ENCODE measurements around the gene LAMA3.

LAMA3 gene

GRCh38 chr18:23983112-23983511, 293.9 kb downstream of the LAMA3 start:
- Histone ChIP-seq H3K9me3 (ENCODE audit: insufficient read depth, low read depth, low read length) (no peaks in the 10 kb centered on the region), H3K36me3 (ENCODE audit: insufficient read depth, low read length) (no peaks in the 10 kb centered on the region), H3K9me2 (replicated peaks; ENCODE audit: low read depth, low read length) (no peaks in the 10 kb centered on the region), H3F3A (ENCODE audit: low read depth) (no peaks in the 10 kb centered on the region), H3K79me2 (ENCODE audit: insufficient read depth, low read length) (no peaks in the 10 kb centered on the region), H3K4me2 (ENCODE audit: low read depth, low read length, poor library complexity, severe bottlenecking) (no peak overlapping the region), H3K4me1 (ENCODE audit: insufficient read depth, low read length, poor library complexity, severe bottlenecking) (no peaks in the 10 kb centered on the region), H3K27me3 (ENCODE audit: insufficient read depth, low read length, poor library complexity, severe bottlenecking) (no peaks in the 10 kb centered on the region), H3K4me3 (ENCODE audit: low read length, poor library complexity, severe bottlenecking) (no peak overlapping the region), H3K9ac (ENCODE audit: low read depth, low read length, poor library complexity, severe bottlenecking) (no peak overlapping the region), H2AFZ (ENCODE audit: low read length) (no peak overlapping the region), H4K20me1 (ENCODE audit: insufficient read depth, low read length, poor library complexity, severe bottlenecking) (no peaks in the 10 kb centered on the region)
- no peak for TF ChIP-seq EZH2phosphoT487 (IDR thresholded peaks at IDR 0.05; ENCODE audit: borderline replicate concordance)
- TF ChIP-seq, protein P1, sequence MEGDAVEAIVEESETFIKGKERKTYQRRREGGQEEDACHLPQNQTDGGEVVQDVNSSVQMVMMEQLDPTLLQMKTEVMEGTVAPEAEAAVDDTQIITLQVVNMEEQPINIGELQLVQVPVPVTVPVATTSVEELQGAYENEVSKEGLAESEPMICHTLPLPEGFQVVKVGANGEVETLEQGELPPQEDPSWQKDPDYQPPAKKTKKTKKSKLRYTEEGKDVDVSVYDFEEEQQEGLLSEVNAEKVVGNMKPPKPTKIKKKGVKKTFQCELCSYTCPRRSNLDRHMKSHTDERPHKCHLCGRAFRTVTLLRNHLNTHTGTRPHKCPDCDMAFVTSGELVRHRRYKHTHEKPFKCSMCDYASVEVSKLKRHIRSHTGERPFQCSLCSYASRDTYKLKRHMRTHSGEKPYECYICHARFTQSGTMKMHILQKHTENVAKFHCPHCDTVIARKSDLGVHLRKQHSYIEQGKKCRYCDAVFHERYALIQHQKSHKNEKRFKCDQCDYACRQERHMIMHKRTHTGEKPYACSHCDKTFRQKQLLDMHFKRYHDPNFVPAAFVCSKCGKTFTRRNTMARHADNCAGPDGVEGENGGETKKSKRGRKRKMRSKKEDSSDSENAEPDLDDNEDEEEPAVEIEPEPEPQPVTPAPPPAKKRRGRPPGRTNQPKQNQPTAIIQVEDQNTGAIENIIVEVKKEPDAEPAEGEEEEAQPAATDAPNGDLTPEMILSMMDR (conservative IDR thresholded peaks at IDR 0.05; ENCODE audit: low read length) = no peak

DNA sequence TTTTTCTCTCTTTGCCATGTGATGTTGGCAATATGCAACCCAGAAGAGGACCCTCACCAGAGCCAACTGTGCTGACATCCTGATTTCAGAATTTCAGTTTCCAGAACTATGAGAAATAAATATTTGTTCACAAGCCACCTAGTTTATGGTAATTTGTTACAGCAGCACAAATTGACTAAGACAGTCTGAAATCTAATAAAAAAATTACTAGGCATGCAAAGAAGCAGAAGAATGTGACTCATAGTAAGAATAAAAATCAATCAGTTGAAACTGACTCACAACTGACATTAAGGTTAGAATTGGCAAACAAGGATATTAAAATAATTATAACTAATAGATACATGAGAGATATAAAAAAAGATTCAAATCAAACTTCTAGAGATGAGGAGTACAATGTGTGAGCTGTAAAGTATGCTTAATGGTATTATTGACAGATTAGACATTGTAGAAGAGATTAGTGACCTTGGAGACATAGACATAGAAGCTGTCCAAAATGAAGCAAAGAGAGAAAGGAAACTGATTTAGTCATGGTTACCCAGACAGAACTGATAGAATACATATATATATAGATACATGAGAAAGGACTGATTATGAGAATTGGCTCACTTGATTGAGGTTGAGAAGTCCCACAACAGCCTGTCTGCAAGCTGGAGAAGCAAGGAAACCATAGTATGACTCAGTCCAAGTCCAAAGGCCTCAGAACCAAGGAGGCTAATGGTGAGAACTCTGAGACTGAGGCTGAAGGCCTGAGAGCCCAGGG, 297.5 kb downstream of the LAMA3 start:
- Histone ChIP-seq H3K9me3 (ENCODE audit: insufficient read depth, low read depth, low read length) (no peaks in the 10 kb centered on the region), H3K4me2 (ENCODE audit: low read depth, low read length, poor library complexity, severe bottlenecking) (no peak overlapping the region), H3K79me2 (ENCODE audit: insufficient read depth, low read length) (no peaks in the 10 kb centered on the region), H3K27me3 (ENCODE audit: insufficient read depth, low read length, poor library complexity, severe bottlenecking) (no peaks in the 10 kb centered on the region), H3K9ac (ENCODE audit: low read depth, low read length, poor library complexity, severe bottlenecking) (no peak overlapping the region), H3K9me2 (replicated peaks; ENCODE audit: low read depth, low read length) (no peaks in the 10 kb centered on the region), H4K20me1 (ENCODE audit: insufficient read depth, low read length, poor library complexity, severe bottlenecking) (no peaks in the 10 kb centered on the region), H2AFZ (ENCODE audit: low read length) (no peak overlapping the region), H3K36me3 (ENCODE audit: insufficient read depth, low read length) (no peaks in the 10 kb centered on the region), H3F3A (ENCODE audit: low read depth) (no peaks in the 10 kb centered on the region), H3K4me1 (ENCODE audit: insufficient read depth, low read length, poor library complexity, severe bottlenecking) (no peaks in the 10 kb centered on the region), H3K4me3 (ENCODE audit: low read length, poor library complexity, severe bottlenecking) (no peak overlapping the region)
- no peak for TF ChIP-seq EZH2phosphoT487 (IDR thresholded peaks at IDR 0.05; ENCODE audit: borderline replicate concordance)
- TF ChIP-seq, protein P1 (conservative IDR thresholded peaks at IDR 0.05; ENCODE audit: low read length) = no peak

DNA sequence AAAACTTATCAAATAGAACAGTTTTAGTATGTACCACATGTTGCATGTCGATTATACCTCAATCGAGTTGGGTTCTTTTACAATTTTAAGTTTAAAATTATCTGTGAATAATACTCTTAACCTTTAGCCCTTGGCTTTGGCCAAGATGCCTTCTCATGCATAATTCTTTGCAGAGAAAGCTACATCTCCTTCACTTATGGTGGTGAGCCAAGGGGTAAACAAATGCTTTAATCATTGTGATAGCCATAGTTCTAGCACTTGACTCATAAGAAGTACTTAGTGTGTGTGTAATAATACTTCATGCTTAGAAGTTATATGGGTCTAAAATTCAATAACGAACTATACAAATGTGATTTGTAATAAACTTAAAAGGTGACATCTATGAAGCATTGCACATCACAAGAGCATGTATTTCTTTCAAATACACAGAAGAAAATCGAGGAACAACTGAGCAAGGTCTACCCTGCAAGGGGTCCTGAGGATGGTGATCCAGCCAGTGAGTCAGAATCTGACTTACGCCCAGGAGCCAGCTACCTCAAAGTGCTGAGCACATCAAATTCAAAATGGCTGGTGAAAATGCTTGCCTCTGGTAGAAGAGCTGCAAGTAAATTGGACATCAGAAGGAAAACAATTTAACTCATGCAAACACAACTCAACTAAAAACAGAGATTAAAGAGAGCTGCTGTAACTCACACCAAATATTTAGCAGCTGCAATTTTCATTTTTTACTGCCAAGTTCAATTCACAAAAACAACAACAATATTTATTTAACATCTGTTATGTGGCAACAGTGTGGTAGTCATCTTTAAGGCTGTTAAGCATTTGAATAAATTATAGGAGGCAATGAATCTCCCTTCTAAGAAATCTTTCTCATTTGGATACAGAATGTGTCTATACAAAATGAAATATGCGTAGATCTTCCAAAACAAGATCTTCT, 301.5 kb downstream of the LAMA3 start:
- Histone ChIP-seq H4K20me1 (ENCODE audit: insufficient read depth, low read length, poor library complexity, severe bottlenecking) (no peaks in the 10 kb centered on the region), H3K36me3 (ENCODE audit: insufficient read depth, low read length) (no peaks in the 10 kb centered on the region), H3K4me3 (ENCODE audit: low read length, poor library complexity, severe bottlenecking) (no peak overlapping the region), H3K4me2 (ENCODE audit: low read depth, low read length, poor library complexity, severe bottlenecking) (no peak overlapping the region), H3K4me1 (ENCODE audit: insufficient read depth, low read length, poor library complexity, severe bottlenecking) (no peaks in the 10 kb centered on the region), H3K9me2 (replicated peaks; ENCODE audit: low read depth, low read length) (no peaks in the 10 kb centered on the region), H3F3A (ENCODE audit: low read depth) (no peaks in the 10 kb centered on the region), H3K9ac (ENCODE audit: low read depth, low read length, poor library complexity, severe bottlenecking) (no peak overlapping the region), H3K9me3 (ENCODE audit: insufficient read depth, low read depth, low read length) (no peaks in the 10 kb centered on the region), H3K27me3 (ENCODE audit: insufficient read depth, low read length, poor library complexity, severe bottlenecking) (no peaks in the 10 kb centered on the region), H2AFZ (ENCODE audit: low read length) (no peak overlapping the region), H3K79me2 (ENCODE audit: insufficient read depth, low read length) (no peaks in the 10 kb centered on the region)
- no peak for TF ChIP-seq EZH2phosphoT487 (IDR thresholded peaks at IDR 0.05; ENCODE audit: borderline replicate concordance)
- TF ChIP-seq, protein P1 (conservative IDR thresholded peaks at IDR 0.05; ENCODE audit: low read length) = no peak

All from Loucy (cell line).